Endothelial cell of umbilical vein (primary cell): Measurements from ENCODE around the gene PPM1N. TPM values are rescaled to one million over a fixed set of nuclear protein-coding genes. Genes with fewer than 3 reads are reported as not detected.

Experiments used
- BruUV-seq: library from RNA; stranded (reverse); fragments of 400-500 nt; replicated peaks from 2 replicates; lab custom pipeline; 2021; lab: Mats Ljungman, UMichigan
- CTCF ChIA-PET: fragments of 300-600, 350-600 bp; sonication (Branson Sonifier 250); formaldehyde crosslinking; loops from one replicate; lab custom pipeline; 2021; ENCODE audit warnings: antibody characterized with exemption, inconsistent platforms; lab: Charles Lee
- POLR2A ChIA-PET: fragments of 300-600, 350-600 bp; sonication (Branson Sonifier 250); formaldehyde crosslinking; loops from one replicate; lab custom pipeline; 2021; ENCODE audit warnings: antibody characterized with exemption, inconsistent platforms; lab: Charles Lee
- DNase-seq: peaks from one replicate; pipeline ENCODE4 v3.0.0-alpha.2; 2011; ENCODE audit warnings: low read depth, low spot score
- FAIRE-seq: peaks from 2 replicates; lab custom pipeline; 2011; peaks lifted over from hg19 to GRCh38; lab: Jason Lieb, UNC
- H2AFZ ChIP-seq: 2 replicates; pipeline ENCODE4 v1.6.0; 2012; ENCODE audit warnings: low read depth, low read length, control low read depth, inconsistent platforms
- H3K27ac ChIP-seq: 2 replicates; pipeline ENCODE4 v1.5.1; 2011; ENCODE audit warnings: low read depth, mild to moderate bottlenecking, control low read depth, low read length, moderate library complexity; ENCODE audit not compliant: insufficient read depth
- H3K27me3 ChIP-seq, 2 experiments: 2 replicates each; pipeline versions ENCODE4 v1.6.0 to v1.6.1; 2011; ENCODE audit warnings: low read length in 2 of 2, mixed read lengths in 1 of 2; ENCODE audit not compliant: control insufficient read depth in 2 of 2, insufficient read depth in 2 of 2
- H3K36me3 ChIP-seq, 2 experiments: 2 replicates in 1 of 2; 3 replicates in 1 of 2; pipeline ENCODE4 v1.5.1; 2011; ENCODE audit warnings: low read length in 2 of 2, mild to moderate bottlenecking in 1 of 2, moderate library complexity in 1 of 2; ENCODE audit not compliant: control insufficient read depth in 2 of 2, insufficient read depth in 2 of 2; ENCODE audit errors: extremely low read depth in 1 of 2
- H3K4me1 ChIP-seq: 3 replicates; pipeline ENCODE4 v1.5.1; 2011; ENCODE audit warnings: mild to moderate bottlenecking, low read length; ENCODE audit not compliant: control insufficient read depth, insufficient read depth; ENCODE audit errors: extremely low read depth
- H3K4me2 ChIP-seq: 2 replicates; pipeline ENCODE4 v1.6.1; 2011; ENCODE audit warnings: low read length, control low read depth, mixed read lengths; ENCODE audit not compliant: insufficient read depth
- H3K4me3 ChIP-seq, 3 experiments: fragments of 200-600 bp in 1 of 3; sonication (generic), shearing (Covaris generic) in 1 of 3; replicated peaks in 1 of 3; 2 replicates each; pipeline ENCODE4 v1.5.1; 2011 to 2016; ENCODE audit warnings: control low read depth in 3 of 3, low read length in 3 of 3, mild to moderate bottlenecking in 2 of 3, inconsistent platforms in 1 of 3, low read depth in 1 of 3, moderate library complexity in 1 of 3; ENCODE audit not compliant: insufficient read depth in 1 of 3
- H3K79me2 ChIP-seq: 2 replicates; pipeline ENCODE4 v1.6.0; 2012; ENCODE audit warnings: low read length, inconsistent platforms; ENCODE audit not compliant: control insufficient read depth, insufficient read depth
- H3K9ac ChIP-seq: replicated peaks from 2 replicates; pipeline ENCODE3; 2011; ENCODE audit warnings: low read length, control low read depth; ENCODE audit not compliant: insufficient read depth; ENCODE audit errors: extremely low read depth
- H3K9me1 ChIP-seq: replicated peaks from 3 replicates; pipeline ENCODE4 v1.6.0; 2011; ENCODE audit warnings: mild to moderate bottlenecking, low read length; ENCODE audit not compliant: control insufficient read depth, insufficient read depth; ENCODE audit errors: extremely low read depth
- H3K9me3 ChIP-seq: replicated peaks from 2 replicates; pipeline ENCODE4 v1.5.1; 2012; ENCODE audit warnings: low read length, inconsistent platforms; ENCODE audit not compliant: control insufficient read depth, insufficient read depth
- H4K20me1 ChIP-seq: replicated peaks from 2 replicates; pipeline ENCODE3; 2011; ENCODE audit warnings: mild to moderate bottlenecking, low read length; ENCODE audit not compliant: control insufficient read depth, insufficient read depth; ENCODE audit errors: extremely low read depth
- CTCF ChIP-seq, 2 donors: IDR thresholded peaks; 1 replicate in 1 of 2; 2 replicates in 1 of 2; pipeline ENCODE4 v1.5.1; 2011; ENCODE audit warnings: low read length in 2 of 2, mild to moderate bottlenecking in 2 of 2, moderate library complexity in 2 of 2, control low read depth in 1 of 2, inconsistent platforms in 1 of 2, low read depth in 1 of 2; ENCODE audit not compliant: insufficient read depth in 1 of 2; ENCODE audit errors: extremely low read depth in 1 of 2
- EZH2 ChIP-seq: IDR thresholded peaks from 2 replicates; pipeline ENCODE4 v1.6.1; 2012; ENCODE audit warnings: borderline replicate concordance, low read depth, mild to moderate bottlenecking, moderate library complexity, low read length, inconsistent platforms; ENCODE audit not compliant: severe bottlenecking
- FOS ChIP-seq: IDR thresholded peaks from 2 replicates; pipeline ENCODE4 v1.6.1; 2011; ENCODE audit warnings: mild to moderate bottlenecking, low read length, moderate library complexity, borderline replicate concordance; ENCODE audit not compliant: insufficient read depth
- GATA2 ChIP-seq: IDR thresholded peaks from 2 replicates; pipeline ENCODE4 v1.7.0; 2011; ENCODE audit warnings: low read depth, mild to moderate bottlenecking, moderate library complexity, mixed read lengths, low read length; ENCODE audit not compliant: insufficient read length, insufficient read depth
- JUN ChIP-seq: IDR thresholded peaks from 2 replicates; pipeline ENCODE4 v1.6.1; 2011; ENCODE audit warnings: borderline replicate concordance, low read depth; ENCODE audit not compliant: insufficient read length, insufficient read depth
- MAX ChIP-seq: IDR thresholded peaks from 2 replicates; pipeline ENCODE4 v1.6.1; 2011; ENCODE audit not compliant: insufficient read depth, insufficient read length
- MYC ChIP-seq: IDR thresholded peaks from one replicate; pipeline ENCODE4 v1.6.1; 2011; ENCODE audit warnings: mild to moderate bottlenecking, low read depth, low read length
- POLR2A ChIP-seq: IDR thresholded peaks from 2 replicates; pipeline ENCODE4 v1.6.1; 2012; ENCODE audit warnings: low read depth, mild to moderate bottlenecking, control low read depth, low read length
- POLR2AphosphoS5 ChIP-seq: IDR thresholded peaks from 2 replicates; pipeline ENCODE4 v1.6.1; 2012; ENCODE audit warnings: low read depth, mild to moderate bottlenecking, control low read depth, low read length, moderate library complexity; ENCODE audit not compliant: insufficient read depth
- dilution Hi-C: fragments of 300-500 bp; cut with MboI; formaldehyde crosslinking; loops from one replicate; pipeline ENCODE4 v1.15.0; 2019; ENCODE audit warnings: low sequenced_read_pairs; ENCODE audit not compliant: extremely low pct_ligation_motif_present
- intact Hi-C: fragments of 100-400 bp; cut with micrococcal nuclease; formaldehyde crosslinking; loops from one replicate; pipeline ENCODE4 v1.10.0; 2022
- polyA plus RNA-seq, 4 experiments: library from polyadenylated mRNA; depleted of rRNA in 3 of 4; stranded (reverse) in 3 of 4; unstranded in 1 of 4; fragments of >200 nt; gene quantifications; 2 replicates each; pipeline versions ENCODE4 v1.2.1 to v1.2.3, GENCODE V29; 2011 to 2012; ENCODE audit warnings: missing spikeins in 1 of 4
- total RNA-seq: library from RNA; stranded (reverse); gene quantifications from 2 replicates; pipeline ENCODE4 v1.2.3, GENCODE V29; 2021

PPM1N gene
- total and polyA plus RNA-seq, 2 donors (not counting 3 experiments of a cell fraction or from before 2014, with no cell fraction given) = 0.40 to 0.48 TPM

GRCh38 chr19:45517641-45518468, 19.6 kb downstream of the PPM1N start:
- Histone ChIP-seq H3K4me2 (no peak overlapping the region), H3K79me2 (peaks cover 46% of the 10 kb centered on the region), H4K20me1 (no peaks in the 10 kb centered on the region), H2AFZ (no peak overlapping the region), H3K27ac (no peak overlapping the region), H3K4me3 (no peak overlapping the region), H3K4me1 (peaks cover 20% of the 10 kb centered on the region), H3K27me3 (no peaks in the 10 kb centered on the region), H3K9me1 (no peaks in the 10 kb centered on the region), H3K9me3 (no peaks in the 10 kb centered on the region), H3K9ac (no peak overlapping the region), H3K36me3 (peaks cover 11 to 18% of the 10 kb centered on the region in 2 experiments)
- FAIRE-seq = no peak
- intact Hi-C loops (no loop called here), dilution Hi-C loops (no loop called here)
- BruUV-seq = no TSS peak
- no peak for DNase-seq
- CTCF ChIA-PET = interaction anchor here (0.9 to 1.3 kb wide), 2 partner anchors 41 to 79 kb away, joined by 3 to 4 read pairs; no protein-coding TSS in a partner anchor
- POLR2A ChIA-PET = no interaction called here
- TF ChIP-seq JUN (no peak), POLR2AphosphoS5 (no peak), EZH2 (no peak), MYC (no peak), MAX (no peak), FOS (no peak), POLR2A (no peak), CTCF (IDR thresholded peaks at IDR 0.05; ENCODE audit: extremely low read depth in 1 of 2, insufficient read depth in 1 of 2, low read depth in 1 of 2, low read length in 2 of 2) (no peak), GATA2 (no peak)
